H9 (cell line): ENCODE data around the gene PLEKHJ1. TPM values are rescaled to one million over a fixed set of nuclear protein-coding genes. Genes with fewer than 3 reads are reported as not detected.

ENCODE experiments used
- DNase-seq: peaks from one replicate; pipeline ENCODE4 v3.0.0-alpha.2; 2017
- H2AFZ ChIP-seq: one replicate; pipeline ENCODE4 v1.6.1; 2013; ENCODE audit warnings: mild to moderate bottlenecking, low read length, control low read depth, moderate library complexity
- H2AK5ac ChIP-seq: 2 replicates; pipeline ENCODE4 v1.6.1; 2013; ENCODE audit warnings: low read length, control low read depth, mixed read lengths; ENCODE audit not compliant: insufficient read length
- H2BK120ac ChIP-seq: one replicate; pipeline ENCODE4 v1.6.1; 2013; ENCODE audit warnings: low read depth, mild to moderate bottlenecking, low read length, control low read depth, inconsistent platforms; ENCODE audit not compliant: poor library complexity, severe bottlenecking
- H2BK12ac ChIP-seq: 2 replicates; pipeline ENCODE4 v1.6.1; 2013; ENCODE audit warnings: low read length, control low read depth, mixed read lengths, low read depth; ENCODE audit not compliant: insufficient read length
- H2BK15ac ChIP-seq: 2 replicates; pipeline ENCODE4 v1.6.1; 2013; ENCODE audit warnings: low read depth, low read length, control low read depth
- H2BK20ac ChIP-seq: one replicate; pipeline ENCODE4 v1.6.1; 2013; ENCODE audit warnings: low read depth, mild to moderate bottlenecking, low read length, control low read depth, inconsistent platforms; ENCODE audit not compliant: poor library complexity, severe bottlenecking
- H2BK5ac ChIP-seq: 2 replicates; pipeline ENCODE4 v1.6.1; 2013; ENCODE audit warnings: low read length, control low read depth, mixed read lengths; ENCODE audit not compliant: insufficient read length
- H3K14ac ChIP-seq: 2 replicates; pipeline ENCODE4 v1.6.1; 2013; ENCODE audit warnings: low read length, control low read depth; ENCODE audit not compliant: insufficient read depth
- H3K18ac ChIP-seq: 2 replicates; pipeline ENCODE4 v1.6.1; 2013; ENCODE audit warnings: low read depth, mild to moderate bottlenecking, mixed read lengths, low read length, control low read depth; ENCODE audit not compliant: insufficient read length
- H3K23ac ChIP-seq: 2 replicates; pipeline ENCODE4 v1.6.1; 2013; ENCODE audit warnings: low read length, control low read depth, mixed read lengths, low read depth; ENCODE audit not compliant: insufficient read length
- H3K23me2 ChIP-seq: 2 replicates; pipeline ENCODE4 v1.6.1; 2013; ENCODE audit warnings: low read depth, mild to moderate bottlenecking, mixed read lengths, low read length, control low read depth; ENCODE audit not compliant: insufficient read length, poor library complexity, severe bottlenecking
- H3K27ac ChIP-seq: 2 replicates; pipeline ENCODE4 v1.5.1; 2013; ENCODE audit warnings: low read length, control low read depth, mixed read lengths, low read depth; ENCODE audit not compliant: insufficient read length
- H3K27me3 ChIP-seq: 2 replicates; pipeline ENCODE4 v1.6.1; 2013; ENCODE audit warnings: low read length, control low read depth, inconsistent platforms; ENCODE audit not compliant: insufficient read depth
- H3K4ac ChIP-seq: 2 replicates; pipeline ENCODE4 v1.6.1; 2013; ENCODE audit warnings: low read depth, mild to moderate bottlenecking, control low read depth, inconsistent platforms, low read length, moderate library complexity
- H3K4me1 ChIP-seq: 2 replicates; pipeline ENCODE4 v1.6.1; 2013; ENCODE audit warnings: low read length, control low read depth, inconsistent platforms; ENCODE audit not compliant: insufficient read depth
- H3K4me2 ChIP-seq: 2 replicates; pipeline ENCODE4 v1.6.1; 2013; ENCODE audit warnings: low read length, control low read depth, mixed read lengths; ENCODE audit not compliant: insufficient read length, insufficient read depth
- H3K56ac ChIP-seq: 2 replicates; pipeline ENCODE4 v1.6.1; 2013; ENCODE audit warnings: low read depth, mild to moderate bottlenecking, mixed read lengths, low read length, control low read depth; ENCODE audit not compliant: insufficient read length
- H3K79me1 ChIP-seq: 2 replicates; pipeline ENCODE4 v1.6.1; 2013; ENCODE audit warnings: low read depth, mild to moderate bottlenecking, moderate library complexity, low read length, control low read depth, inconsistent platforms; ENCODE audit not compliant: insufficient read depth, poor library complexity, severe bottlenecking
- H3K79me2 ChIP-seq: 2 replicates; pipeline ENCODE4 v1.6.1; 2013; ENCODE audit warnings: low read length, control low read depth, inconsistent platforms; ENCODE audit not compliant: insufficient read depth
- H3K9ac ChIP-seq: 2 replicates; pipeline ENCODE4 v1.6.1; 2013; ENCODE audit warnings: low read length, control low read depth, mixed read lengths; ENCODE audit not compliant: insufficient read length; ENCODE audit errors: extremely low read depth
- H3K9me3 ChIP-seq: one replicate; pipeline ENCODE4 v1.6.1; 2013; ENCODE audit warnings: low read depth, low read length, inconsistent platforms; ENCODE audit not compliant: control insufficient read depth
- H3T11ph ChIP-seq: one replicate; pipeline ENCODE4 v1.6.1; 2013; ENCODE audit warnings: mild to moderate bottlenecking, low read length, control low read depth, inconsistent platforms
- H4K20me1 ChIP-seq: one replicate; pipeline ENCODE4 v1.6.1; 2013; ENCODE audit not compliant: control insufficient read depth, insufficient read length, insufficient read depth
- H4K5ac ChIP-seq: 2 replicates; pipeline ENCODE4 v1.6.1; 2013; ENCODE audit warnings: low read depth, mild to moderate bottlenecking, mixed read lengths, low read length, control low read depth; ENCODE audit not compliant: insufficient read length
- H4K8ac ChIP-seq: replicated peaks from 2 replicates; pipeline ENCODE4 v1.6.1; 2013; ENCODE audit warnings: low read length, control low read depth, mixed read lengths, low read depth; ENCODE audit not compliant: insufficient read length
- H4K91ac ChIP-seq: 2 replicates; pipeline ENCODE4 v1.6.1; 2013; ENCODE audit warnings: low read depth, mild to moderate bottlenecking, moderate library complexity, mixed read lengths, low read length, control low read depth; ENCODE audit not compliant: insufficient read length
- H3K27ac Mint-ChIP-seq, 3 experiments: 2 replicates in 2 of 3; 3 replicates in 1 of 3; pipeline ENCODE4 v1.8.0; 2020 to 2021; ENCODE audit warnings: mixed read lengths in 3 of 3, mild to moderate bottlenecking in 1 of 3, moderate library complexity in 1 of 3
- H3K27me3 Mint-ChIP-seq: 2 replicates; pipeline ENCODE4 v1.8.0; 2021; ENCODE audit warnings: low read depth, mild to moderate bottlenecking, moderate library complexity, mixed read lengths
- H3K36me3 Mint-ChIP-seq, 3 experiments: 2 replicates in 2 of 3; 3 replicates in 1 of 3; pipeline ENCODE4 v1.8.0; 2020 to 2021; ENCODE audit warnings: low read depth in 3 of 3, mixed read lengths in 3 of 3; ENCODE audit not compliant: insufficient read depth in 1 of 3
- H3K4me1 Mint-ChIP-seq, 2 experiments: 2 replicates each; pipeline ENCODE4 v1.8.0; 2020; ENCODE audit warnings: mixed read lengths in 2 of 2
- H3K4me3 Mint-ChIP-seq, 2 experiments: 2 replicates in 1 of 2; 3 replicates in 1 of 2; pipeline ENCODE4 v1.8.0; 2020 to 2021; ENCODE audit warnings: mild to moderate bottlenecking in 2 of 2, mixed read lengths in 2 of 2, moderate library complexity in 1 of 2
- H3K9me3 Mint-ChIP-seq, 2 experiments: 2 replicates in 1 of 2; 3 replicates in 1 of 2; pipeline ENCODE4 v1.8.0; 2020; ENCODE audit warnings: mild to moderate bottlenecking in 2 of 2, mixed read lengths in 2 of 2, moderate library complexity in 1 of 2
- WGBS: extraction: QIAGEN DNeasy Blood & Tissue Kit; methylation state at CpG from one replicate; pipeline ENCODE4 v1.1.7; 2013; ENCODE audit warnings: missing lambda C conversion rate, low lambda C conversion rate, mixed read lengths; ENCODE audit not compliant: insufficient read length; ENCODE audit errors: extremely low coverage; 5-methylcytosine and 5-hydroxymethylcytosine counted together
- microRNA-seq: library from miRNA; unstranded; fragments of <30 nt; microRNA quantifications from one replicate; pipeline ENCODE4, GENCODE V29; 2020; ENCODE audit warnings: borderline microRNAs expressed
- total RNA-seq: library from RNA; stranded (reverse); gene quantifications from 2 replicates; pipeline ENCODE4 v1.2.1, GENCODE V29; 2021
- TF ChIP-seq, protein P1 (sequence below): fragments of 200-600 bp; sonication (generic); conservative IDR thresholded peaks from 3 replicates; pipeline ENCODE4 v1.8.0; 2021; ENCODE audit warnings: antibody characterized with exemption, mild to moderate bottlenecking

Gene PLEKHJ1
- total RNA-seq, 1 experiment from 2014 or later: 139 TPM

DNA sequence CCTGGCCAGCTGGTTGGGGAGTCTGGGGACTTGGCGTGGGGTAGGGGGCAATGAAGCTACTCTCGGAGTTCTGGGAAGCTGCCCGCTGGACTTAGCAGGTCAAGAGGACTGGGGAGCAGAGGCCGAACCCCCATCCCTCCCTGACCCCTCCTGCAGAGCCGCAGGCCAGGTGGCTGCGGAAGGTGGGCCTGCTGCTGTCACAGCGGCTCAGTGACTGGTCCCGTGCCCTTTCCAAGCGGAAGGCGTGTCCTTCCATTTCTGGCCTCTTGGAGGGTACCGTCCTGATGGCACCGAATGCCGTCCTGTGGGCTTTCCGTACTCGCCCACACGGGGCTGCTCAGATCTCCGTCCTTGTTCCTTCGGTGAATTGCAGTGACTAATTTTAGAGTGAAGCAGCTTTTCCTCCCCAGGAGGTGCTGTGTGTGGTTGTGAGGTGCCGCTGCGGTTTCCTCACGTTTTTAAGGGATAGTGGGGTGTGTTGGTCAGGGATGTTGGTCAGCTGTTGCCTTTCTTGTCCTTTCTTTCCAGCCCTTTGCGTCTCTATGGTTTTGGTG, 51.6 kb downstream of the PLEKHJ1 start:
- Histone ChIP-seq H4K20me1 (no peaks in the 10 kb centered on the region), H2AK5ac (no peak overlapping the region), H3K9me3 (no peaks in the 10 kb centered on the region), H4K91ac (no peak overlapping the region), H2BK20ac (no peak overlapping the region), H2AFZ (no peak overlapping the region), H3K4me2 (no peak overlapping the region), H3K23ac (no peak overlapping the region), H3K4ac (no peak overlapping the region), H2BK5ac (no peak overlapping the region), H3K4me1 (no peaks in the 10 kb centered on the region), H3K27ac (no peak overlapping the region), H3K23me2 (no peaks in the 10 kb centered on the region), H3K56ac (no peak overlapping the region), H2BK120ac (no peak overlapping the region), H3T11ph (no peak overlapping the region), H3K18ac (no peak overlapping the region), H3K14ac (no peak overlapping the region), H2BK12ac (no peak overlapping the region), H3K79me2 (peaks cover 2% of the 10 kb centered on the region; the same call in 1 of the 2 replicates), H2BK15ac (no peak overlapping the region), H3K27me3 (no peaks in the 10 kb centered on the region), H4K8ac (no peak overlapping the region), H3K79me1 (peaks cover 3% of the 10 kb centered on the region), H4K5ac (no peak overlapping the region), H3K9ac (no peak overlapping the region)
- no peaks in the 10 kb centered on the region for H3K27me3 Mint-ChIP-seq
- no peaks in the 10 kb centered on the region for H3K9me3 Mint-ChIP-seq
- 0 out of 4 replicates have a peak, but pooled peaks cover 0 to 5% of the 10 kb centered on the region in 2 experiments for H3K4me1 Mint-ChIP-seq
- no peak for DNase-seq
- peaks cover 19 to 47% (median 38%) of the 10 kb centered on the region in 3 experiments for H3K36me3 Mint-ChIP-seq
- H3K4me3 Mint-ChIP-seq: no peak overlapping the region
- peak overlapping the region in 2 of 3 experiments; percentile 30 to 79; a peak in 4 of 7 replicates for H3K27ac Mint-ChIP-seq
- TF ChIP-seq, protein P1, sequence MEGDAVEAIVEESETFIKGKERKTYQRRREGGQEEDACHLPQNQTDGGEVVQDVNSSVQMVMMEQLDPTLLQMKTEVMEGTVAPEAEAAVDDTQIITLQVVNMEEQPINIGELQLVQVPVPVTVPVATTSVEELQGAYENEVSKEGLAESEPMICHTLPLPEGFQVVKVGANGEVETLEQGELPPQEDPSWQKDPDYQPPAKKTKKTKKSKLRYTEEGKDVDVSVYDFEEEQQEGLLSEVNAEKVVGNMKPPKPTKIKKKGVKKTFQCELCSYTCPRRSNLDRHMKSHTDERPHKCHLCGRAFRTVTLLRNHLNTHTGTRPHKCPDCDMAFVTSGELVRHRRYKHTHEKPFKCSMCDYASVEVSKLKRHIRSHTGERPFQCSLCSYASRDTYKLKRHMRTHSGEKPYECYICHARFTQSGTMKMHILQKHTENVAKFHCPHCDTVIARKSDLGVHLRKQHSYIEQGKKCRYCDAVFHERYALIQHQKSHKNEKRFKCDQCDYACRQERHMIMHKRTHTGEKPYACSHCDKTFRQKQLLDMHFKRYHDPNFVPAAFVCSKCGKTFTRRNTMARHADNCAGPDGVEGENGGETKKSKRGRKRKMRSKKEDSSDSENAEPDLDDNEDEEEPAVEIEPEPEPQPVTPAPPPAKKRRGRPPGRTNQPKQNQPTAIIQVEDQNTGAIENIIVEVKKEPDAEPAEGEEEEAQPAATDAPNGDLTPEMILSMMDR: no peak; the same call in 2 of the 3 replicates
- WGBS: no CpG with 5 or more reads among the region's 22 CpGs

Small RNAs within 50 kb of the gene (microRNA-seq; reads per million reads assigned to microRNA genes)
- gene MIR1227: 1.3 reads per million, percentile 7 among the genes with 10 or more reads in this experiment
- not detected for gene MIR4321

Other genes with a start within 250 kb of the PLEKHJ1 start
- 110 and 113 TPM in 2 replicates for gene BTBD2, start 220.6 kb downstream of the PLEKHJ1 start, total RNA-seq
- gene MKNK2, start 185.1 kb downstream of the PLEKHJ1 start, total RNA-seq: 153 and 154 TPM in 2 replicates
- gene MOB3A, start 140.0 kb downstream of the PLEKHJ1 start, total RNA-seq: 11.5 and 13.3 TPM in 2 replicates
- 2.1 and 3.0 TPM in 2 replicates for gene IZUMO4, start 139.4 kb downstream of the PLEKHJ1 start, total RNA-seq
- gene AP3D1, start 84.8 kb downstream of the PLEKHJ1 start, total RNA-seq: 142 and 147 TPM in 2 replicates
- 78.5 and 81.6 TPM in 2 replicates for gene DOT1L, start 72.4 kb downstream of the PLEKHJ1 start, total RNA-seq
- 166 and 167 TPM in 2 replicates for gene SF3A2, start 495 bp upstream of the PLEKHJ1 start, total RNA-seq
- gene AMH, start 13.0 kb upstream of the PLEKHJ1 start, total RNA-seq: 70.2 and 70.7 TPM in 2 replicates
- 0.90 and 1.1 TPM in 2 replicates for gene JSRP1, start 20.1 kb upstream of the PLEKHJ1 start, total RNA-seq
- not detected in 2 replicates for gene PEAK3, start 45.8 kb upstream of the PLEKHJ1 start, total RNA-seq
- gene LINGO3, start 71.8 kb upstream of the PLEKHJ1 start, total RNA-seq: 0.28 and 0.61 TPM in 2 replicates
- gene LSM7, start 92.3 kb upstream of the PLEKHJ1 start, total RNA-seq: 187 and 202 TPM in 2 replicates
- gene SPPL2B, start 92.4 kb upstream of the PLEKHJ1 start, total RNA-seq: 69.4 and 73.7 TPM in 2 replicates
- 0.24 and 0.33 TPM in 2 replicates for gene TMPRSS9, start 123.9 kb upstream of the PLEKHJ1 start, total RNA-seq
- gene TIMM13, start 191.3 kb upstream of the PLEKHJ1 start, total RNA-seq: 214 and 219 TPM in 2 replicates
- 173 and 174 TPM in 2 replicates for gene LMNB2, start 220.6 kb upstream of the PLEKHJ1 start, total RNA-seq
- 13.5 and 16.2 TPM in 2 replicates for gene GADD45B, start 239.8 kb upstream of the PLEKHJ1 start, total RNA-seq